HUES6 (cell line): ENCODE data around the gene STAMBP.

Experiments used
- H3K27ac ChIP-seq: 2 replicates; pipeline ENCODE4 v1.7.0; 2013; ENCODE audit warnings: low read depth, mild to moderate bottlenecking, low read length, inconsistent platforms
- H3K27me3 ChIP-seq: 2 replicates; pipeline ENCODE4 v1.6.1; 2013; ENCODE audit warnings: low read length; ENCODE audit not compliant: control insufficient read depth, insufficient read depth
- H3K36me3 ChIP-seq: 2 replicates; pipeline ENCODE4 v1.6.1; 2013; ENCODE audit warnings: low read length; ENCODE audit not compliant: control insufficient read depth, insufficient read depth
- H3K4me1 ChIP-seq: 2 replicates; pipeline ENCODE4 v1.6.1; 2013; ENCODE audit warnings: low read length; ENCODE audit not compliant: control insufficient read depth, insufficient read depth
- H3K4me3 ChIP-seq: 2 replicates; pipeline ENCODE4 v1.5.1; 2013; ENCODE audit warnings: low read depth, low read length
- H3K9ac ChIP-seq: one replicate; pipeline ENCODE4 v1.6.1; 2013; ENCODE audit warnings: mild to moderate bottlenecking, low read length
- H3K9me3 ChIP-seq: 2 replicates; pipeline ENCODE4 v1.6.1; 2013; ENCODE audit warnings: low read depth, low read length; ENCODE audit not compliant: control insufficient read depth, insufficient read depth

STAMBP gene

DNA sequence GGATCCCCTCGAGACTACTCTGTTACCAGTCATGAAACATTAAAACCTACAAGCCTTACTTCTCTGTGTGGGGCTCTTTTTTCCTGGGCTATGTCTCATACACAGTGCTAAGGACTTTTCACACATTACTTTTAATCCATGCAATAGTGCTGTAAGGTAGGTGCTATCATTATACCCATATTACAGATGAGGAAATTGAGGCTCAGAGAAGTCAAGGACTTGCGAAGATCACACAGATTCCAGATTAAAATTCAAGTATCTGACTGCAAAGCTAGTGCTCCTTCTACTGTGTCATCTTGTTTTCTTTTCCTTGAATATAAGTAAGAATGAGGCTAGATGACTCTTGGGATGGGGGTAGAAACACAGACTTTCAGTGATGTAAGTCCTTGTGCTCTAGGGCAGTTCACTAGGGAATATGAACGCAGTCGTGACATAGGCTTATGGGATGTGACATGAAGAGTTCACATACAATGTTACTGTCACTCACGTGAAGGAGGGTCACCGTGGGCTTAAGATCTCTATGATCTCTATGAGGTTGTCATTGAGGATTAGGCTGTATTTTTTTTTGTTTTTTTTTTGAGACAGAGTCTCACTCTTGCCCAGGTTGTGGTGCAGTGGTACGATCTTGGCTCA, 91.0 kb downstream of the STAMBP start:
- no peaks in the 10 kb centered on the region for H3K9me3 ChIP-seq
- H3K9ac ChIP-seq: no peak overlapping the region
- H3K4me1 ChIP-seq: peaks cover 8% of the 10 kb centered on the region
- H3K27ac ChIP-seq: no peak overlapping the region
- H3K4me3 ChIP-seq: no peak overlapping the region
- no peaks in the 10 kb centered on the region for H3K36me3 ChIP-seq
- H3K27me3 ChIP-seq: no peaks in the 10 kb centered on the region

GRCh38 chr2:73920577-73921545, 92.1 kb downstream of the STAMBP start:
- H3K27me3 ChIP-seq: no peaks in the 10 kb centered on the region
- no peak overlapping the region for H3K27ac ChIP-seq
- no peak overlapping the region for H3K9ac ChIP-seq
- H3K9me3 ChIP-seq: no peaks in the 10 kb centered on the region
- H3K36me3 ChIP-seq: no peaks in the 10 kb centered on the region
- H3K4me1 ChIP-seq: peaks cover 8% of the 10 kb centered on the region
- H3K4me3 ChIP-seq: no peak overlapping the region

- H3K27me3 ChIP-seq: no peaks in the 10 kb centered on the region
- no peak overlapping the region for H3K27ac ChIP-seq
- no peak overlapping the region for H3K9ac ChIP-seq
- H3K9me3 ChIP-seq: no peaks in the 10 kb centered on the region
- H3K36me3 ChIP-seq: no peaks in the 10 kb centered on the region
- H3K4me1 ChIP-seq: peaks cover 12% of the 10 kb centered on the region
- no peak overlapping the region for H3K4me3 ChIP-seq
Measured at GRCh38 chr2:73921581-73921980, 92.8 kb downstream of the STAMBP start.

DNA sequence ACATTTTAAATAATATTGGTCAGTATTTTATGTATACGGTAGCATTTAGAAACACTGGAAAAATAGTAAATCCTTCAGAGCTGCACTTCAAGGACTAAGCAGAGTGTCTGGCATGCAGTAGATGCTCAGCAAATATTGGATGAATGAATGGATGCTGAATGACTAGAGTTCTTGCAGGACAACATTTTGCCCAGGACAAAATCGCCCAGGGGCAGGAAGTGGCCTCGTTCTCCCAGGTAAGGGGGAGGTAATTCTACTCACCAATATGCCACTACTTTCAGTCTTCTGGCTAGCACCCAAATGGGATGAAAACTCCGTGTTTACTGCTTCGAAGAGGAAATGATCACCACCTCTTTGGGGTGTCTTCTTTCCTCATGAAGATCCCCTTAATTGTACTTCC, 93.9 kb downstream of the STAMBP start:
- Histone ChIP-seq H3K27ac (no peak overlapping the region), H3K9me3 (no peaks in the 10 kb centered on the region)

More for the DNA sequence above, 93.9 kb downstream of the STAMBP start:
- Histone ChIP-seq H3K9ac (no peak overlapping the region), H3K27me3 (no peaks in the 10 kb centered on the region), H3K4me3 (no peak overlapping the region), H3K36me3 (no peaks in the 10 kb centered on the region), H3K4me1 (peaks cover 13% of the 10 kb centered on the region)
